Gastroesophageal sphincter (tissue), 4 donors: ENCODE measurements around the gene GLRA2. TPM values are rescaled to one million over a fixed set of nuclear protein-coding genes. Genes with fewer than 3 reads are reported as not detected.

Experiments
- ATAC-seq: fragments of 150-250 bp; one replicate; pipeline ENCODE4 v1.9.1; 2016; ENCODE audit warnings: mild to moderate bottlenecking, moderate library complexity
- H3K27ac ChIP-seq, 4 donors: fragments of 200-600 bp; sonication (generic) in 3 of 4; 1 replicate in 3 of 4; 2 replicates in 1 of 4; pipeline ENCODE4 v1.5.1; 2016 to 2019
- H3K27me3 ChIP-seq: fragments of 200-600 bp; sonication (generic); one replicate; pipeline ENCODE4 v1.5.1; 2019
- H3K36me3 ChIP-seq, 2 donors: fragments of 200-600 bp; sonication (generic); one replicate each; pipeline ENCODE4 v1.5.1; 2019; ENCODE audit warnings: control low read depth in 1 of 2
- H3K4me1 ChIP-seq, 3 donors: fragments of 200-600 bp; sonication (generic); 1 replicate in 2 of 3; 2 replicates in 1 of 3; pipeline ENCODE4 v1.5.1; 2016 to 2019; ENCODE audit warnings: control low read depth in 2 of 3
- H3K4me3 ChIP-seq, 2 donors: fragments of 200-600 bp; sonication (generic); one replicate each; pipeline ENCODE4 v1.5.1; 2019; ENCODE audit warnings: mild to moderate bottlenecking in 1 of 2, moderate library complexity in 1 of 2
- H3K9me3 ChIP-seq, 3 donors: fragments of 200-600 bp; sonication (generic); one replicate each; pipeline ENCODE4 v1.5.1; 2017 to 2019; ENCODE audit warnings: control low read depth in 2 of 3
- EP300 ChIP-seq: sonication (generic); formaldehyde crosslinking; IDR thresholded peaks from one replicate; pipeline ENCODE4 v1.6.1; 2017; ENCODE audit warnings: antibody characterized with exemption, mild to moderate bottlenecking
- POLR2A ChIP-seq, 2 donors: fragments of 450-650 bp; IDR thresholded peaks; one replicate each; pipeline ENCODE4 v1.6.1; 2017; ENCODE audit warnings: antibody characterized with exemption in 2 of 2, mild to moderate bottlenecking in 2 of 2, moderate library complexity in 1 of 2
- POLR2AphosphoS5 ChIP-seq: sonication (generic); formaldehyde crosslinking; IDR thresholded peaks from one replicate; pipeline ENCODE4 v1.6.1; 2017; ENCODE audit warnings: antibody characterized with exemption
- WGBS, 2 donors: methylation state at CpG; one replicate each; pipeline ENCODE4 v1.1.5; 2018; ENCODE audit warnings: low coverage in 1 of 2; 5-methylcytosine and 5-hydroxymethylcytosine counted together
- total RNA-seq, 4 donors: library from RNA; depleted of rRNA; stranded (reverse); fragments of >200 nt; gene quantifications; one replicate each; pipeline ENCODE4 v1.1.0, GENCODE V29; 2016
- TF ChIP-seq, protein P1 (sequence below), 4 experiments: fragments of 200-600 bp in 2 of 4; fragments of 450-650 bp in 2 of 4; sonication (generic) in 1 of 4; IDR thresholded peaks; one replicate each; pipeline ENCODE4 v1.5.1; 2017 to 2019; ENCODE audit warnings: antibody characterized with exemption in 4 of 4, mild to moderate bottlenecking in 2 of 4, moderate library complexity in 2 of 4

Gene GLRA2
- total RNA-seq, 4 donors from 2014 or later, result not detected

DNA sequence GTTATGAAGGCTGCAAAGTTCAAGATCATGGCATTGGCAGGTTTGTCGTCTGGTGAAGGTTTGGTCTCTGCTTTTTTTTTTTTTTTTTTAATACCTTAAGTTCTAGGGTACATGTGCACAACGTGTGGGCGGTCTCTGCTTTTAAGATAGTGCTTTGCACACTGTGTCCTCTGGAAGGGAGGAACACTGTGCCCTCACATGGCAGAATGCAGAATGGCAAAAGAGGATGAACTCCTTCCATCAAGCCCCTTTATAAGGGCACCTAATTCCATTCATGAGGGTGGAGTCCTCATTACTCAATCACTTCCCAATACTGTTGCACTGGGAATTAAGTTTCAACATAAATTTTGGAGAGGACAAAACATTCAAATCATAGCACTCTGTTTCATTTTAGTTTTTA is 101.4 kb downstream of the GLRA2 start:
- H3K27ac ChIP-seq, result no peak overlapping the region
- H3K36me3 ChIP-seq, result no peaks in the 10 kb centered on the region
- TF ChIP-seq POLR2A (IDR thresholded peaks at IDR 0.05) (no peak), EP300 (no peak), POLR2AphosphoS5 (no peak)
- H3K4me1 ChIP-seq, result no peaks in the 10 kb centered on the region
- H3K9me3 ChIP-seq, result no peaks in the 10 kb centered on the region
- WGBS, 2 donors, result 20% methylated on average over 1 of the region's 3 CpGs; no CpG with 5 or more reads in 1 of the 2 donors
- no peak overlapping the region for H3K4me3 ChIP-seq
- ATAC-seq, result no peak
- no peaks in the 10 kb centered on the region for H3K27me3 ChIP-seq

DNA sequence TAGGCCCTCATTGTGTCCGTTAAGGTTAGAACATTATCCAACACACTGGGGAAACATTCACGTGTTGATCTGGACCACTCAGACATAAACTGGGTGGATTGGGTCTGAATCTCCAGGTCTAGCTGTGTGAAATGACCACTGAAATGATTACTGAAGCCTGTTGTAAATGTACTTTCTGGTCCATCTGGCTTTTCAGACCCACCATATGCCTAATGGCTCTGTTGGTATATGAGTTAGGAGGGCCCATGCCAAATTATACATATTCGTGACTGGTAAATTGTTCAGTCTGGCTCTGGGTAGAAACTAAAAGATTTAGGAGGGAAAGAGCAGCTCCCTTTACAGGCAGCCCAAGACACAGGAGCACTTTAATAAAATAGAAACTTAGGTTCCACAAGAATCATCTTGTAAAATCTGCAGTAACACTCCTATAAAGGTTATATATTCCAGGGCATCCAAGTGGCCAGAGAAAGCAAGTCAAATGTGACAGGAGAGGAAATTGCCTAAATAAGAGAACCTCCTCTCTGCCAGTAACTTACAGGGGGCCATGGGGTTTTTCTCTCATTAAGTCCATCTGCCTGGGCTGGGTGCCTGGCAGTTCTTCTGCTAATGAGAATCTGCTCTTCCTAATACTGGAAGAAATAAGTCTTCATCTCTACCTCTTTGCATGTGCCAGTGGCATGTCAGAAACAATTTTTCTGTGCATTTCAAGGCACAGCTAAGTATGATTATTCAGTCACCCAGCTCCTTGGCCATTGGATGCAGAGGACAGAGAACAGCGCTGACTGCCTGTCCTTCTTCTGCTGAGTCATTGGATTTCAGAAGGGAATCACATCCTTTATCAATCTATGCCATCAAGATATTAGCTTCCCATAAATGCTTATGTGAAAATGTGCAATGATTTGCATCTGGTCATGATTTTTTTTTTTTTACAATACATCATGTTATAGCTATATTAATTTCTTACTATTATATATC is 112.6 kb downstream of the GLRA2 start:
- H3K9me3 ChIP-seq, result no peaks in the 10 kb centered on the region
- WGBS, 2 donors, result 67 to 81% methylated on average over 1 to 3 of the region's 4 CpGs
- ATAC-seq, result no peak

DNA sequence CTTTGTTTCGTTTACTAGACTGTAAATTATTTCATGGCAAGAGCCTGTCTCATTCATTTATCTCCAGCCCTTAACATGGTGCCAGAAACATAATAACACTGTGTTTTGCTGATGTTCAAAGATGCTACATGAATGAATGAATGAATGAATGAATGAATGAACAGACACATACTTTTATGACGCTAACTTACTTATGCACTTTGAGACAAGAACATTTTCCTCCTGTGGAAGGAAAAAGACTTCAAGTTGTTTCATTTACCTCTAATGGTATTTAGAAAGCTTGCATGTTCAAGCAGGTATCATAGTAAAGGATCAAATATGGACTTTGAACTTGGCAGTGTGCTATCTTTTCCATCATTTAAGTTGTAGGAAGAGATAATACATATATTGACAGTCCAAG is 131.6 kb downstream of the GLRA2 start:
- Histone ChIP-seq H3K27ac (no peak overlapping the region), H3K4me3 (no peak overlapping the region), H3K27me3 (no peaks in the 10 kb centered on the region), H3K9me3 (no peaks in the 10 kb centered on the region), H3K4me1 (no peaks in the 10 kb centered on the region), H3K36me3 (no peaks in the 10 kb centered on the region)
- WGBS, 2 donors, result 60 to 77% methylated on average over 2 of the region's 2 CpGs
- TF ChIP-seq POLR2AphosphoS5 (no peak), EP300 (no peak), POLR2A (IDR thresholded peaks at IDR 0.05) (no peak)
- TF ChIP-seq, protein P1, sequence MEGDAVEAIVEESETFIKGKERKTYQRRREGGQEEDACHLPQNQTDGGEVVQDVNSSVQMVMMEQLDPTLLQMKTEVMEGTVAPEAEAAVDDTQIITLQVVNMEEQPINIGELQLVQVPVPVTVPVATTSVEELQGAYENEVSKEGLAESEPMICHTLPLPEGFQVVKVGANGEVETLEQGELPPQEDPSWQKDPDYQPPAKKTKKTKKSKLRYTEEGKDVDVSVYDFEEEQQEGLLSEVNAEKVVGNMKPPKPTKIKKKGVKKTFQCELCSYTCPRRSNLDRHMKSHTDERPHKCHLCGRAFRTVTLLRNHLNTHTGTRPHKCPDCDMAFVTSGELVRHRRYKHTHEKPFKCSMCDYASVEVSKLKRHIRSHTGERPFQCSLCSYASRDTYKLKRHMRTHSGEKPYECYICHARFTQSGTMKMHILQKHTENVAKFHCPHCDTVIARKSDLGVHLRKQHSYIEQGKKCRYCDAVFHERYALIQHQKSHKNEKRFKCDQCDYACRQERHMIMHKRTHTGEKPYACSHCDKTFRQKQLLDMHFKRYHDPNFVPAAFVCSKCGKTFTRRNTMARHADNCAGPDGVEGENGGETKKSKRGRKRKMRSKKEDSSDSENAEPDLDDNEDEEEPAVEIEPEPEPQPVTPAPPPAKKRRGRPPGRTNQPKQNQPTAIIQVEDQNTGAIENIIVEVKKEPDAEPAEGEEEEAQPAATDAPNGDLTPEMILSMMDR (IDR thresholded peaks at IDR 0.05), result no peak
- ATAC-seq, result no peak

More for the DNA sequence above, 112.6 kb downstream of the GLRA2 start:
- Histone ChIP-seq H3K27ac (no peak overlapping the region), H3K4me1 (no peaks in the 10 kb centered on the region), H3K4me3 (no peak overlapping the region), H3K27me3 (no peaks in the 10 kb centered on the region), H3K36me3 (no peaks in the 10 kb centered on the region)
- TF ChIP-seq POLR2AphosphoS5 (no peak), EP300 (no peak), POLR2A (IDR thresholded peaks at IDR 0.05) (no peak)
- TF ChIP-seq, protein P1 (IDR thresholded peaks at IDR 0.05), result no peak

DNA sequence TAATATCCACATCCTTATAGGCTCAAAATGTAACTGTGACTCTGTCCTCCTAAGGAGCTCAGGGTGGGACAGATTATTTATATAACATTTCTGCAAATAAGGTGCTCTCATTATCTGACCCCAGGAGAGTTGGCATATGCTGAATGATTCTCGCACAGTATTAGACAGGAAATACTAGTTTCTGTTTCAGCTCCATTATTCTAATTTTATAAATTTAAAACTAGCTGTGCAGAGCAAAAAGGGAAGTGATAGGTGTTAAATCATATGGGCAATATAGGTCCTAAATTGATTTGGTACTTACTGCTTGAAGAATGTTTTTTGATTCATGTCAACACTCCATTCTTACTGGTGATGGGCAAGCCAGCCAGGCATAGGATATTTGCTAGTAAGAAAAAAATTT is 141.5 kb downstream of the GLRA2 start:
- Histone ChIP-seq H3K4me1 (no peaks in the 10 kb centered on the region), H3K4me3 (no peak overlapping the region), H3K27ac (no peak overlapping the region), H3K9me3 (no peaks in the 10 kb centered on the region), H3K36me3 (no peaks in the 10 kb centered on the region), H3K27me3 (no peaks in the 10 kb centered on the region)
- TF ChIP-seq EP300 (no peak), POLR2A (IDR thresholded peaks at IDR 0.05) (no peak), POLR2AphosphoS5 (no peak)
- TF ChIP-seq, protein P1 (IDR thresholded peaks at IDR 0.05), result no peak
- 56 to 77% methylated on average over 1 of the region's 1 CpG for WGBS, 2 donors
- ATAC-seq, result no peak

DNA sequence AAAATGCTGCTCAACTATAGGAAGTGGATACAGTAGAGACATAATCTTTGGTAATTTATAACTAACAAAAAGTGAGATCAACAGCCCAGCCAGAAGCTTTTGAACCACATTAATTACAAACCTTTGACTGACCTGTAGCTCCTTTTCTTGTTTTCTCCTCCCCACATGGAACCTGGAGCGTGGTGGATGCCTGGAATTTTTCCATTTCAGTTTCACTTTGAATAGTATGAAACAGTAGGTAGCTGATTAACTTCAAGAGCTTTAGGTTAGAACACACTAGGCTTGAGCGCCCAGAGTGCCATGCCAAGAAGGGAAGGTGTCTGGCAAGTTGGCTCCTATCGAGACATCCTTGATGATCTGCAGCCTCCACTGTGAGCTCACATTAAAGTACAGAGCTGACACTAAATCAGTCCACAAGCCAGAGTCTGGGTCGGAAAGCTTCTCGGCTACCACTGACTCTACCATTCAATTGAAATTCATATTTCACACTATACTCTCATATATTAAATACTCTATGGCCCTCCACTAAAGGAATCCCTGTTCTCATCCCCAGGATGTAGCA is 143.4 kb downstream of the GLRA2 start:
- Histone ChIP-seq H3K4me3 (no peak overlapping the region), H3K27me3 (no peaks in the 10 kb centered on the region), H3K27ac (no peak overlapping the region), H3K4me1 (no peaks in the 10 kb centered on the region), H3K36me3 (no peaks in the 10 kb centered on the region), H3K9me3 (no peaks in the 10 kb centered on the region)
- no peak for ATAC-seq
- WGBS, 2 donors, result 67 to 96% methylated on average over 3 of the region's 5 CpGs
- TF ChIP-seq EP300 (no peak), POLR2AphosphoS5 (no peak), POLR2A (IDR thresholded peaks at IDR 0.05) (no peak)
- TF ChIP-seq, protein P1 (IDR thresholded peaks at IDR 0.05), result no peak
